MM.1S (cell line): ENCODE measurements around the gene PNKD.

Experiments
- EZH2phosphoT487 ChIP-seq: fragments of 300-600 bp; sonication (generic); IDR thresholded peaks from 2 replicates; pipeline ENCODE4 v1.6.1; 2018; ENCODE audit warnings: antibody characterized with exemption, low read length
- TF ChIP-seq, protein P1 (sequence below): fragments of 300-600 bp; sonication (generic); IDR thresholded peaks from 2 replicates; pipeline ENCODE4 v1.5.1; 2016; ENCODE audit warnings: antibody characterized with exemption, low read length, mixed read lengths

DNA sequence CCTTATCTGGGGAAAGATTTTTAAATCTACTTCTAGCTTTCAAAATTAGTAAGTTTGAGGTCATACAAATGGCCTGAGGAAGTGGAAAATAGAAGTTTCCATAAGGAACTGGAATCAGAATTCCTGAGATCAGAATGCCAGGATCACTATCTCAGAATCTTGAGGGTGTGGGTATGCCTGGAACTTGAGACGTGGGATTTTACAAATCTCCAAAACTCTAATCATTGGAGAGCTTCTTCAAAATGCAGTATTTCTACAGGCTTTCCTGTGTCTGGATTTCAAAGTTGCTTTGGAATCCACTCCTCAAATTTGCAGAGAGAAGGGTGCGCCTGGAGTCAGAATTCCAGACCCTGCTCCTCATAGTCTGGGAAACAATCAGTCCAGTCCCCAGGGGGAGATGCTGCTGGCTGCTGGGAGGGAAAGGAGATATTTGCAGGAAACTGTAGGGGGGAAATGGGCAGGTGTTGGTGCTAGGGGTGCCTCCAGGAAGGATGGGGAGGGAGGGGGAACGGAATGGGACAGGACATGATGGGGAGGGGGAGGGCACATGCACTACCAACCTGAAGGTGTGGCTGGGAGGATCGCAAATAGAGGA, 55.3 kb downstream of the PNKD start:
- TF ChIP-seq, protein P1, sequence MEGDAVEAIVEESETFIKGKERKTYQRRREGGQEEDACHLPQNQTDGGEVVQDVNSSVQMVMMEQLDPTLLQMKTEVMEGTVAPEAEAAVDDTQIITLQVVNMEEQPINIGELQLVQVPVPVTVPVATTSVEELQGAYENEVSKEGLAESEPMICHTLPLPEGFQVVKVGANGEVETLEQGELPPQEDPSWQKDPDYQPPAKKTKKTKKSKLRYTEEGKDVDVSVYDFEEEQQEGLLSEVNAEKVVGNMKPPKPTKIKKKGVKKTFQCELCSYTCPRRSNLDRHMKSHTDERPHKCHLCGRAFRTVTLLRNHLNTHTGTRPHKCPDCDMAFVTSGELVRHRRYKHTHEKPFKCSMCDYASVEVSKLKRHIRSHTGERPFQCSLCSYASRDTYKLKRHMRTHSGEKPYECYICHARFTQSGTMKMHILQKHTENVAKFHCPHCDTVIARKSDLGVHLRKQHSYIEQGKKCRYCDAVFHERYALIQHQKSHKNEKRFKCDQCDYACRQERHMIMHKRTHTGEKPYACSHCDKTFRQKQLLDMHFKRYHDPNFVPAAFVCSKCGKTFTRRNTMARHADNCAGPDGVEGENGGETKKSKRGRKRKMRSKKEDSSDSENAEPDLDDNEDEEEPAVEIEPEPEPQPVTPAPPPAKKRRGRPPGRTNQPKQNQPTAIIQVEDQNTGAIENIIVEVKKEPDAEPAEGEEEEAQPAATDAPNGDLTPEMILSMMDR, result no peak
- no peak for TF ChIP-seq EZH2phosphoT487
